ENCODE measurements around the gene TMEM238L. TPM values are rescaled to one million over a fixed set of nuclear protein-coding genes. Genes with fewer than 3 reads are reported as not detected.

The TMEM238L gene
- total and polyA plus RNA-seq, 11 donors: not detected

DNA sequence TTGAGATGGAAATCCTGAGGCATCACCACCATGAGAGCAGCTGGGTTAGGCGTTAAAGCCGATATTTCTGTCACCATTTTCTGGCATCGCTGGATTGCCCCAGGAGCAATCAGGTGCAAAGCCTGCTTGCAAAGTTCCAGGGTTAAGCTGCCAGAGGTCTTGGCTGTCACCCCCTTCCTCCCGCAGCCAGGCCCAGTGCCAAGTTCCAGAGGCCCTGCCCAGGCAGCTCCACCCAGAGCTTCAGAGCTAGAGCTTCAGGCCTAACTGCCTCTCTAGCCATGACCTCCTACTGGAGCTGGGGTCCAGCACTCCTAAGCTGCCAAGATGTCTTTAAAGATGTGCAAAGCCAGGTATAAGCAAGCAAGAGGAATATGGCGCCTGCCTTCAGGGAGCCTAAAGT lies 8.8 kb upstream of the TMEM238L start:
- no peaks in the 10 kb centered on the region for H3K9me3 ChIP-seq
- intact Hi-C loops (cut with DNase I): no loop called here
- H3K4me3 ChIP-seq: no peak overlapping the region
- 46 to 54% (median 48%) methylated on average over 5 of the region's 5 CpGs for WGBS, 4 donors
- H3K4me1 ChIP-seq: no peaks in the 10 kb centered on the region
- no peaks in the 10 kb centered on the region for H3K36me3 ChIP-seq
- TF ChIP-seq, protein P1, sequence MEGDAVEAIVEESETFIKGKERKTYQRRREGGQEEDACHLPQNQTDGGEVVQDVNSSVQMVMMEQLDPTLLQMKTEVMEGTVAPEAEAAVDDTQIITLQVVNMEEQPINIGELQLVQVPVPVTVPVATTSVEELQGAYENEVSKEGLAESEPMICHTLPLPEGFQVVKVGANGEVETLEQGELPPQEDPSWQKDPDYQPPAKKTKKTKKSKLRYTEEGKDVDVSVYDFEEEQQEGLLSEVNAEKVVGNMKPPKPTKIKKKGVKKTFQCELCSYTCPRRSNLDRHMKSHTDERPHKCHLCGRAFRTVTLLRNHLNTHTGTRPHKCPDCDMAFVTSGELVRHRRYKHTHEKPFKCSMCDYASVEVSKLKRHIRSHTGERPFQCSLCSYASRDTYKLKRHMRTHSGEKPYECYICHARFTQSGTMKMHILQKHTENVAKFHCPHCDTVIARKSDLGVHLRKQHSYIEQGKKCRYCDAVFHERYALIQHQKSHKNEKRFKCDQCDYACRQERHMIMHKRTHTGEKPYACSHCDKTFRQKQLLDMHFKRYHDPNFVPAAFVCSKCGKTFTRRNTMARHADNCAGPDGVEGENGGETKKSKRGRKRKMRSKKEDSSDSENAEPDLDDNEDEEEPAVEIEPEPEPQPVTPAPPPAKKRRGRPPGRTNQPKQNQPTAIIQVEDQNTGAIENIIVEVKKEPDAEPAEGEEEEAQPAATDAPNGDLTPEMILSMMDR (IDR thresholded peaks at IDR 0.05): no peak
- TF ChIP-seq POLR2A (IDR thresholded peaks at IDR 0.05): no peak
- ATAC-seq (peak in 3 of 4 donors; percentile 66 to 81 (median 71)), DNase-seq (peak; percentile 35 to 73 (median 69))
- no peaks in the 10 kb centered on the region for H3K27me3 ChIP-seq
- H3K27ac ChIP-seq: no peak overlapping the region

- Histone ChIP-seq H3K27ac (no peak overlapping the region), H3K4me3 (no peak overlapping the region), H3K4me1 (no peaks in the 10 kb centered on the region), H3K9me3 (no peaks in the 10 kb centered on the region), H3K27me3 (no peaks in the 10 kb centered on the region), H3K36me3 (no peaks in the 10 kb centered on the region)
- 80 to 95% (median 94%) methylated on average over 4 of the region's 4 CpGs for WGBS, 4 donors
- ATAC-seq: no peak
- DNase-seq: no peak
- no peak for TF ChIP-seq POLR2A (IDR thresholded peaks at IDR 0.05)
- TF ChIP-seq, protein P1 (IDR thresholded peaks at IDR 0.05): no peak
- intact Hi-C loops (cut with DNase I): loop anchor here in 1 of 10 donors (10.0 kb wide), 1 partner anchor 55 kb away; no protein-coding TSS in a partner anchor
Measured at GRCh38 chr17:10809605-10810004, 5.7 kb upstream of the TMEM238L start.

GRCh38 chr17:10807704-10808128 lies 3.8 kb upstream of the TMEM238L start:
- H3K27ac ChIP-seq: no peak overlapping the region
- H3K4me1 ChIP-seq: no peaks in the 10 kb centered on the region
- no peak for DNase-seq
- no peak overlapping the region for H3K4me3 ChIP-seq
- no peaks in the 10 kb centered on the region for H3K9me3 ChIP-seq
- H3K27me3 ChIP-seq: no peaks in the 10 kb centered on the region
- ATAC-seq: no peak
- WGBS, 4 donors: 67 to 78% (median 77%) methylated on average over 7 of the region's 7 CpGs
- no peaks in the 10 kb centered on the region for H3K36me3 ChIP-seq
- intact Hi-C loops (cut with DNase I): loop anchor here in 1 of 10 donors (10.0 kb wide), 1 partner anchor 57 kb away; no protein-coding TSS in a partner anchor
- TF ChIP-seq, protein P1 (IDR thresholded peaks at IDR 0.05): no peak
- no peak for TF ChIP-seq POLR2A (IDR thresholded peaks at IDR 0.05)

DNA sequence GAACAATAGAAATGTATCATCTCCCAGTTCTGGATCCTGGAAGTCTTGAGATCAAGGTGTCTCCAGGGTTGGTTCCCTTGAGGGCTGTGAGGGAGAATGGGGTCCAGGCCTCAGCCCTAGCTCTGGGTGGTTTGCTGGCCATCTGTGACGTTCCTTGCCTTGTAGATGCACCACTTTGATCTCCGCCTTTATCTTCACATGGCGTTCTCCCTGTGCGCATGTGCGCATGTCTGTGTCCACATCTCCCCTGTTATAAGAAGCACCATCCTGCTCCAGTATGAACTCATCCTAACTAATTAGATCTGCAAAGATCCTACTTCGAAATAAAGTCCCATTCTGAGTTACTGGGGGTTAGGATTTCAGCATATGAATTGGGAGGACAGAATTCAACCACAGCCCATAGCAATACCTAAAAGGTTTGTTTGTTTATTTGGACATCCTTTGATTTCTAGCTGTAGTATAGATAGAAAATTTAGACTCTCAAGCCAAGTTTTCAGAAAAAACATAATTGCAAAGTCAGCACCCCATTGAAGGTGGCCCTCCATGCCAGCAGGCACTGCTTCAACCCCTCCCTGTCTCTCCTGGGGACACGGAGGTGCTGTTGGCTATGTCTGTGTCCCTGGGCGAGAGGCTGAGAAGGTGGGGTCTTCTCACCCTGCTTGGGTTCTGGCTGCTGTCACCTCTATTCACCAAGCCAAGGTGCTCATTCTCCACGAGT lies 2.8 kb upstream of the TMEM238L start:
- TF ChIP-seq, protein P1 (IDR thresholded peaks at IDR 0.05): no peak
- no peak for TF ChIP-seq POLR2A (IDR thresholded peaks at IDR 0.05)
- Histone ChIP-seq H3K9me3 (no peaks in the 10 kb centered on the region), H3K4me1 (no peaks in the 10 kb centered on the region), H3K36me3 (no peaks in the 10 kb centered on the region), H3K4me3 (no peak overlapping the region), H3K27ac (no peak overlapping the region), H3K27me3 (no peaks in the 10 kb centered on the region)
- ATAC-seq (no peak), DNase-seq (no peak)
- intact Hi-C loops (cut with DNase I): loop anchor here in 1 of 10 donors (10.0 kb wide), 1 partner anchor 58 kb away; no protein-coding TSS in a partner anchor
- 77 to 80% (median 79%) methylated on average over 9 of the region's 9 CpGs for WGBS, 4 donors
